Globus pallidus (tissue), 1 donor: ENCODE data around the gene OGDH.
"Not testable (repeated sequence)": the region's sequence is repeated elsewhere in the genome, so short reads cannot be mapped to it uniquely, and the experiment has no call there.

Source experiments
- DNase-seq: peaks from one replicate; pipeline ENCODE4 v3.0.0-alpha.2; 2015; ENCODE audit warnings: low spot score

Gene OGDH

DNA sequence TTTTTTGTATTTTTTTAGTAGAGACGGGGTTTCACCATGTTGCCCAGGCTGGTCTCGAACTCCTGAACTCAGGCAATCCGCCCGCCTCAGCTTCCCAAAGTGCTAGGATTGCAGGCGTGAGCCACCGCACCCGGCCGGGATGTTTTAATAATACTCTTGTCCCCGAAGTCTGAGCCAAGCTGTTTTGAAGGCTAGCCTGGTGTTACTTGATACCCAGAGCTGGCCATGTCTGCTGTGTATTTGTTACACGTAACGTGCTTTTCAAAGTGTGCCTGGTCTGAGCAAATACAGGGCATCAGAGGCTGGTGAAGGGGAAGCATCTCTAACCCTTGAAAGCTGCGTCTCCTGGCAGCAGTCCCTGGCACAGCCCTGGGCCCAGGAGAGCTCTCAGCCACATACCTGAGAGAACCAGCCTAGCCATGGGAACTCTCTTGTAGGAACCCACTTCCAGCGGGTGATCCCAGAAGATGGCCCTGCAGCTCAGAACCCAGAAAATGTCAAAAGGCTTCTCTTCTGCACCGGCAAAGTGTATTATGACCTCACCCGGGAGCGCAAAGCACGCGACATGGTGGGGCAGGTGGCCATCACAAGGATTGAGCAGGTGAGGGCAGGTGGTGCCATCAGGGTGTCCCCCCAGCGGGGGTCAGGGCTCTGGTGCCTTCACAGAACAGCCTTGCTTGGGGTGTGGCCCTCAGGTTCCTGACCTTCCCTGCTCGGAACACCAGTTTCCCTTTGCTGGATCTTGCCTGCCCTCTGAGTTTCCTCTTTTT, 100.5 kb downstream of the OGDH start:
- no peak for DNase-seq

DNA sequence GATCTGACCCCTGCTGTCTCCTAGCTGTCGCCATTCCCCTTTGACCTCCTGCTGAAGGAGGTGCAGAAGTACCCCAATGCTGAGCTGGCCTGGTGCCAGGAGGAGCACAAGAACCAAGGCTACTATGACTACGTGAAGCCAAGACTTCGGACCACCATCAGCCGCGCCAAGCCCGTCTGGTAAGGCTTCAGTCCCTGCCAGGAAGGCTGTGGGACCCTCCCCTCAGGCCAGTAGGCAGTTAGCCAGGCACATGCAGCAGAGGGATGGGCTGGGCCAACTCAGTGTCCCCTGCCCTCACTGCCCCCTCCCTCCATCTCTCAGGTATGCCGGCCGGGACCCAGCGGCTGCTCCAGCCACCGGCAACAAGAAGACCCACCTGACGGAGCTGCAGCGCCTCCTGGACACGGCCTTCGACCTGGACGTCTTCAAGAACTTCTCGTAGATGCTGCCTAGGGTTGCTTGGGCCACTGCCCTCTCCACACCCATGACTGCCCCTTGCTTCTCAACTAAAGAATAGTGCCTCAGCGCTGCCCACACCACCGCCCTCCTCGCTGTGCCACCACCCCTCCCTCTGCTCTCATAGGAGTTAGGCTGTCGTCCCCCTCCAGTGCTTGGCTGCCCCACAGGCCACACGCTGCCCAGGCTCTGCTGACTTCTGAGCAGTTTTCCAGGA, 101.3 kb downstream of the OGDH start:
- no peak for DNase-seq

DNA sequence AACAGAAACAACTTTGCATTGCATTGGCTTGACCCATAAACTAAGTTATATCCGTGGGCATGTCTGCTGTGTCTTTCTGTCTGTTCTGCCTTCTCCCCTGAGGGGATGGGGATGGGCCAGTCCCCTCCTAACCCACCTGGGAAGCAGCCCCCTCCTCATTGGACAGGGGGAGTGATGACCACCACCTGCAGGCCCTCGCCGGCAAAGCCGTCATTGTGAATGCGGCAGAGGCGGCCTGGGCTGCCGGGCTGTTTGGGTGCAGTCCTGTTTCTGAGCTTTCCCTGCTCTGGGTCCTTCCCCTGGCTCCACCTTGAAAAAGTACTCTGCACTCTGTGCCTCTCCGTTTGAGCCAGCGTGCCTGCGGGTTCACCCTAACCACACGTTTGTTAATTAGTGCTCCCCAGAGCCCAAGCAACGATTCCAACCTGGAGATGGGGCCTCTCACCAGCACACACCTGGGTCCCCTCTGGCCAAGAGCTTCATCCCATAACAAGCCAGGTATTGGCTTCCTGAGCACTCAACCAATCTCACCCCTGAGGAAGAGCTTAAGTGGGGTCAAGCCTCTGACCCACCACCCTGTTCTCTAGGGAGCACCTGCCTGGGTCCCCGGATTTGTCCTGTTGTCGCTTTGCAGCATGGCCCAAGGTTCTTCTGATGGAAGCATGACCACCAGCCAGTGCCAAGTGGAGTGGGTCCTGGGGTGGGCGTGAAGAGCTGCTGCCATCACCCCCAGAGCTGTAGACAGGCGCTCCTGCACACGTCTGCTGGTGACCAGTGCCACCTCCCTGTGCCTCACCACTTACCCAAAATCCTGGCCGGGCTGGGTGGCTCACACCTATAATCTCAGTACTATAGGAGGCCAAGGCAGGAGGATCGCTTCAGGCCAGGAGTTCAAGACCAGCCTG, 102.8 kb downstream of the OGDH start:
- no peak for DNase-seq

DNA sequence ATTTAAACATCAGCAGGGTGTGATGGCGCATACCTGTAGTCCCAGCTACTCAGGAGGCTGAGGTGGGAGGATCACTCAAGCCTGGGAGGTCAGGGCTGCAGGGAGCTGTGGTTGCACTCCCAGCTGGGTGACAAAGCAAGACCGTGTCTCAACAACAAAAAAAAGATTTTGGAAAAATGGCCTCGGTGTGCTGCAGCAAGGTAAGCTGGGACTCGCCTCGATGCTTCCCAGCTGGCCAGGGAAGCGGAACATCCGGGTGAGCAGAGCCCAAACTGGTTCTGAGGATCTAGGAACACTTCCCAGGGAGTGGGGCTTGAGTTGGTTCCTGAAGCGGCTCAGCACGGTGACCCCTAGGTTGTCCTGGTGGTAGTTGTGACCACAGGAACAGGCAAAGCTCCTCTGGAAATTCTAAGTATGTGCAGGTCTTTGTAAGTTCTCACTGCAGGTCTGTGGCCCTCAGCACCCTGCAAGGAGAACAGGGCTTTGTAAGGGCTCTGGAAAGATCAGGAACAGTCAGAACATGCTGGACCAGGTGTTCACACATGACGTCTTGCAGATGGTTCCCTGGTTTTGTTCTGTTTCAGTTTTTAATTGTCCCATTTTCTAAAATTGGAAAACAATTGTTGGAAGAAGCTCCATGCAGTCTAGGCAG, 103.6 kb downstream of the OGDH start:
- no peak for DNase-seq

DNA sequence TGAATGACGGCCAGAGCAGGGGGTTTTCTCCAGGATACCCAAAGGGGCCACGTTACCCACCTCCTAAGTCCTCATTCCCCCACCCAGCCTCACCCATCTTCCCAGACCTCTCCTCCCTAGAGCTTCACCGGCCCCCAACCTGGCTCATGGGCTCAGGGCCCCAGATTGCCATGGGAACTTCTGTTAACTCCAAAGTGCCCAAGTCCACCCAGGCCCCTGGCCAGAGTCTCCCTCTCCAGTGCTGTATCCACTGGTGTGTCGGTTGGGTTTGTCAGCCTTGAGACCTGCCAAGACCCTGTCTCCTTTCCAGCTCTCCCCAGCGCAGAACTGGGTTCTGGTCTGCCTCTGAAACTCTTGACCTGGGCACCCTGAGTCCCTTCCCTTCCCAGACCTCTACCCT, 105.1 kb downstream of the OGDH start:
- no peak for DNase-seq

DNA sequence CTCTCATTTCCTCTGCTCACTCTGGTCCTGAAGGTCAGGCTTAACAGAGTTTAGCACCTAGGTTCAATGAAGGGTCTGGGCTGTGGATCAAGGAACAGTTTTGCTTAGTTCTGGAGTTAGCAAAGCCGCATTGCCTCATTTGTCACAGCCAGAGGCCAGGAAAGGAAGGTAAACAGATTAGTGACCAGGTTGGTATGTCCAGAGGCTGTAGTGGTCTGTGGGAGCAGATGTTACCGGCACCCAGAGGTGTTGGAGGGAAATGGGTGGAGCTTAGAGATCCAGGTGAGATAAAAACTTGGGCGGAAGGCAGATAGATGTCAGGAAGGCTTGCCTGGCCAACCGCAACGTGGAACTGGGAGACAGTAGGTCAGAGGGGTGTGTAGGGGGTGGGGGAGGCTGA, 105.6 kb downstream of the OGDH start:
- DNase-seq = no peak

GRCh38 chr7:44713141-44713540, 106.7 kb downstream of the OGDH start:
- no peak for DNase-seq

- no peak for DNase-seq
Observed at GRCh38 chr7:44713680-44714335, 107.4 kb downstream of the OGDH start.

DNA sequence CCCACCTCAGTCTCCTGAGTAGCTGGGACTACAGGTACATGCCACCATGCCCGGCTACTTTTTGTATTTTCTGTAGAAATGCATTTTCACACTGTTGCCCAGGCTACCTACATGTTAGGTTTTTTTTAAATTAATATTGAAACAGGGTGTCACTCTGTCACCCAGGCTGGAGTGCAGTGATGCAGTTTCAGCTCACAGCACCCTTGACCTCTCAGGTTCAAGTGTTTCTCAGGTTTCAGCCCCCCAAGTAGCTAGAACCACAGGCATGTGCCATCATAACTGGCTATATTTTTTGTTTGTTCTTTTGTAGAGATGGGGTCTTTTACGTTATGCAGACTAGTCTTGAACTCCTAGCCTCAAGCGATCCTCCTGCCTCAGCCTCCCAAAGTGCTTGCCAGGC, 109.8 kb downstream of the OGDH start:
- DNase-seq = no peak

DNA sequence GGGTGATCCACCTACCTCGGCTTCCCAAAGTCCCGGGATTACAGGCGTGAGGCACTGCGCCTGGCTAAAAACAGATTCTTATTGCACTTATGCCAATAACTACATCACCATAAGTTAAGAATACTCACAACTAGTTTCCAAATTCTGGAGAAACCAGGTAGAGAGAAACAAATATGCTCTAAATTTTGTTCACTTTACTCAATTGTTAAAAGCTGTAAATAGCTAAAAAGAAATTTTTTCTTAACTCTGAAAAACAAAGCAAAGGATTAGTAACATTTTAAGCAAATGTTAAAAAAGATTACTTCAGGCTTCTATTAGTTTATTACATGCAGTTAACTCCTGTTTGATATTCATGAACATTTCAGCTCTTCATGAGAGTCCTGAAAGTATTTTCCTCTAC, 113.9 kb downstream of the OGDH start:
- DNase-seq = no peak

DNA sequence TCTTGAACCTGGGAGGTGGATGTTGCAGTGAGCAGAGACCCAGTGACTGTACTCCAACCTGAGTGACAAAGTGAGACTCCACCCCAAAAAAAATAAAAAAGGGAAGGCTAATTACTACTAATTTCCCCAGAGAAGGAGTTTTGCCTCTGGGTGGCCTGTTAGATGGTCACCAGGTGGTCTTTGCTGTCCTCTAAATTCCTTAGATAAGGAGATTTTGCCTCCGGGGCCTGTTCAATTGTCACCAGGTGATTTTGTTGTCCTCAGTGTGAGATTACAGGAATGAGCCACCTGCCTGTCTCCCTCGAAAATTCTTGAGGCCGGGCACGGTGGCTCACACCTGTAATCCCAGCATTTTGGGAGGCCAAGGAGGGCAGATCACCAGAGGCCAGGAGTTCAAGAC, 117.8 kb downstream of the OGDH start:
- DNase-seq = no peak

DNA sequence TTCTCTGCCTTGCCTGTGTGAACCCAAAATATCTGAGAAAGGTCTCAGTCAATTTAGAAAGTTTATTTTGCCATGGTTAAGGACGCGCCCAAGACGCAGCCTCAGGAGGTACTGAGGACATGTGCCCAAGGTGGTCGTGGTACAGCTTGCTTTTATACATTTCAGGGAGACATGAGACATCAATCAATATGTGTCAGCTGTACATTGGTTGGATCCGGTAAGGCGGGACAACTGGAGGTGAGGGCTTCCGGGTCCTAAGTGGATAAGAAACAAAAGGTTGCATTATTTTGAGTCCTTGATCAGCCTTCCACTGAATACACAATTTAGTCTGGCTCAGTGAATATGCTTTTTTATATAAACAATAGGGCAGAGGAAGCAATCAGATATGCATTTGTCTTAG, 119.8 kb downstream of the OGDH start:
- not testable (repeated sequence) for DNase-seq

DNA sequence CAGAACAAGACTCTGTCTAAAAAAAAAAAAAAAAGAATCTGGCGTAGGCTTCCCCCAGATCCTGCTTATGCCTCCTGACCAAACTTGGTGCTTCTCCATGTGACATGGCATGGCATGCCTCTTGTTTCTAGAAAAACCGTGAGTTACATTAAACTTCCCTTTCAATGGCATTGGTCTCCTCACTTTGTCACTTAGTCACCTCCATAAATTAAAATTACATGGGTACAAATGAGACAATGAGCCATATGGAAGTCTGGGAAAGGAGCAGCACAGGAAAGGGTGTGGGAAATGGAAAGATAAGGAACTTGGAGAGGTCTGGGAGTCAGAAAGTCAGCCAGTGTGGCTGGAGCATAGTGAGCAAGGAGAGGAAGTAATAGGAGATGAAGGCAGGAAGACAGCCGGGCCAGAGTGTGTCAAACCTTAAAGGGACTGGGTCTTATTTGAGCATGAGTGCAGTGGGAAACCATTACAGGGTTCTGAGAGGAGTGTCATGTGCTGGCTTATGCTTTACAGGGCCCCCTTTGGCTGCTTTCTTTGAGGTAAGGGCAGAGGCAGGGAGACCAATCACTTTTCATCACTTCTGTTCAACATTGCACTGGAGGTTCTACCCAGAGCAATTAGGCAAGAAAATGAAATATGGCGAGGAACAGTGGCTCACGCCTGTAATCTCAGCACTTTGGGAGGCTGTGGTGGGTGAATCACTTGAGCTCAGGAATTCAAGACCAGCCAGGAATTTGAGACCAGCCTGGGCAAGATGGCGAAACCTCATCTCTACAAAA, 120.9 kb downstream of the OGDH start:
- no peak for DNase-seq

DNA sequence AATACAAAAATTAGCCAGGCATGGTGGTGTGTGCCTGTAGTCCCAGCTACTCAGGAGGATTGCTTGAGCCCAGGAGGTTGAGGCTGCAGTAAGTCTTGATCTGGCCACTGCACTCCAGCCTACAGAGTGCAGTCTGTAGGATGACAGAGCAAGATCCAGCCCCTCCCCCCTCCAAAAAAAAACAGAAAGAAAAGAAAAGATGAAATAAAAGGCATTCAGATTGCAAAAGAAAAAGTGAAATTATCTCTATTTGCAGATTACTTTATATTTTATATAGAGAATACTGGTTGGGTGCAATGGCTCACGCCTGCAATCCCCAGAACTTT, 121.5 kb downstream of the OGDH start:
- no peak for DNase-seq

DNA sequence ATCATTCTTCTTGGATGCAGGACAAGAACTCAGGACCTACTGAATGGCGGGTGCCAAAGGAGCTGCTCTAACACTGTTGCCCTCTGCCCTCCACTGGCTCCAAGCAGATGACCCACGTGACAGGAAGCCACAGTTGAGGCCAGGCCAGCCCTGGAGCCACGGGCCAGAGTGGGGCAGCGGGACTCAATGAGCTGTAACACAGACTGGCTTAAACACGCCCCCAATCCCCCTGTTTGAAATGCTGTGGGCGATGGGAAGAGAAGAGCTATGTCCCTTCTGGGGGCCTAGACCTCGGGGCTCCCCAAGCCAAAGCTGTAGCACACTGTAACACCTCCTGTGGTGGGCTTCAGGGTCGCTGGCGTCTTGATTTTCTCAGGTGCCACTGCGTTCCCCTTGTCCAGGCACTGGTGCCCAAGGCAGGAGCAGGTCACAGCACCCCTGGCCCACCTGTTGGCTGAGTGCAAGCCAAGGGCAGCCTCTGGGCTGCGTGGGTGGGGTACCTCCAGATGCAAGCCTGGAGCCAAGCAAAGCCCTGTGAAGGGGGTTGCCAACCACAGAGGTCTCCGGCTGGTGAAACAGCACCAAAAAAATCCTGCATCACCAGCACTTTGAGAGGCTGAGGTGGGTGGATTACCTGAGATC, 123.6 kb downstream of the OGDH start:
- no peak for DNase-seq

DNA sequence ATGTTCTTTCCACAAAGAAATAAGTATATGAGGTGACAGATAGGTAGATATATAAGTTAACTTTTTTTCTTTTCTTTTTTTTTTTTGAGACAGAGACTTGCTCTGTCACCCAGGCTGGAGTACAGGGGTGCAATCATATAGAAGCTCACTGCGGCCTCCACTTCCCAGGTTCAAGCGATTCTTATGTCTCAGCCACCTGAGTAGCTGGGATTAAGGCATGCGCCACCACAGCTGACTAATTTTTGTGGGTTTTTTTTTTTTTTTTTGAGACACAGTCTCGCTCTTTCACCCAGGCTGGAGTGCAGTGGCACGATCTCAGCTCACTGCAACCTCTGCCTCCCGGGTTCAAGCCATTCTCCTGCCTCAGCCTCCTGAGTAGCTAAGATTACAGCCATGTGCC, 126.5 kb downstream of the OGDH start:
- DNase-seq = not testable (repeated sequence)

DNA sequence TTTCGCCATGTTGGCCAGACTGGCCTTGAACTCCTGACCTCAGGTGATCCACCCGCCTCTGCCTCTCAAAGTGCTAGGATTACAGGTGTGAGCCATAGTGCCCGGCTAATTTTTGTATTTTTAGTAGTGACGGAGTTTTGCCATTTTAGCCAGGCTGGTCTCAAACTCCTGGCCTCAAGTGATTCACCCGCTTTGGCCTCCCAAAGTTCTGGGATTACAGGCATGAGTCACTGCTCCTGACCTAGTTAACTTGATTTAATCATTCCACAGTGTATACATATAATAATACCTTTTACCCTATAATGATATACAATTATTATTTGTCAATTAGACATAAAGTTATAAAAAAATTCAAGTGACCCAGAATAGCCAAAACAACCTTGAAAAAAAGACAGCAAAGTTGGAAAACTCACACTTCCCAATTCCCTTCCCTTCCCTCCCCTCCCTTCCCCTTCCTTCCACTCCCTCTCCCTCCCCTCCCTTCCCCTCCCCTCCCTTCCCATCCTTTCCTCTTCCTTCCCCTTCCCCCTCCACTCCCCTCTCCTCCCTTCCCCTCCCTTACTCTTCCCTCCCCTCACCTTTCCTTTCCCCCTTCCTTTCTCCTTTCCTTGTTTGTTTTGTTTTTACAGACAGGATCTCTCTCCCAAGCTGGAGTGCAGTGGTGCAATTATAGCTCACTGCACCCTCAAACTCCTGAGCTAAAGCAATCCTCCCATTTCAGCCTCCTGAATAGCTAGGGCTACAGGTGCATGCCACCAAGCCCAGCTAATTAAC, 127.5 kb downstream of the OGDH start:
- no peak for DNase-seq

DNA sequence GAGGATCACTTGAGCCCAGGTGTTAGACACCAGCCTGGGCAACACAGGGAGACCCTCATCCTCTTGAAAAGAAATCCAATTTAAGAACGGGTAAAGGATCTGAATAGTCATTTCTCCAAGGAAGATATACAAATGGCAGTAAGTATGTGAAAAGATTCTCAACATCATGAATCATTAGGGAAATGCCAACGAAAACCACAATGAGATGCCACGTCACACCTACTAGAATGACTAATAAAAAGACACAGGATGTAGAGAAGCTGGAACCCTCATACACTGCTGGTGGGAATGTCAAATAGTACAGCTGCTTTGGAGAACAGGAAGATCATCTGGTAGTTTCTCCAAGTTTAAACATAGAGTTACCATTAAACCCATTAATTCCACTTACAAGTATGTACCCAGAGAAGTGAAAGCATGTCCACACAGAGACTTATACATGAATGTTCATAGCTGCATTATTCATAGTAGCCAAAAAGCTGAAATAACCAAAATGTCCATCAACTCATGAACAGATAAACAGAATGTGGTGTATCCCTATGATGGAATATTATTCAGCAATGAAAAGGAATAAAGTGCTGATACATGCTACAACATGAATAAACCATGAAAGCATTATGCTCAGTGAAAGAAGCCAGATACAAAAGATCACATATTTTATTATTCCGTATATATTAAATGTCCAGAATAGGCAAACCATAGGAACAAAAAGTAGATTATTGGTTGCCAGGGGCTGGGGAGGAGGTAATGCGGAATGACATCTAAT, 129.2 kb downstream of the OGDH start:
- no peak for DNase-seq

DNA sequence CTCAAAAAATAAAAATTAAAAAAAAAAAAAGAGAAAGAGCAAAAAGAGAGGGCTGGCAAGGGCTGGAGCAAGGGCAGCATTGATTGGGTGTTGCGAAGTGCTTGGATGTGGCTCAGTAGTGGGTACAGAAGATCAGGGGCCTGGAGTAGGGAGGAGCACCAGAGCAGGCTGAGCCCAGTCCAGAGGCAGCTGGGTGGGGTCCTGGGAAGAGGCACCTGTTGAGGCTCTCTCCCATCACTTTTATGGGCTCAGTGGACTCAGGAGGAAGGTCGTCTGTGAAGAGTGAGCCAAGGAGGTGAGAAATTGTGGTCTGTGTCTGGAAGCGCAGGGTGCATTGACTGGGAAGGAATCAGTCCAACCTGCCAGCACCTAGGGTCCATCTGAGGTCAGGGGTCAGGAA, 130.5 kb downstream of the OGDH start:
- DNase-seq = no peak
